ENCODE data around the gene DKKL1. TPM values are rescaled to one million over a fixed set of nuclear protein-coding genes. Genes with fewer than 3 reads are reported as not detected.

DKKL1 gene
- total and polyA plus RNA-seq, 2 experiments from 2014 or later = 0.76 to 2.9 TPM

GRCh38 chr19:49361438-49362047 is 2.1 kb upstream of the DKKL1 start:
- H3K9me2 ChIP-seq (ENCODE audit: insufficient read depth) = no peaks in the 10 kb centered on the region
- H4K20me1 ChIP-seq (replicated peaks; ENCODE audit: insufficient read depth) = no peaks in the 10 kb centered on the region; the same call in 1 of the 2 replicates
- H3K4me1 ChIP-seq (ENCODE audit: insufficient read depth) = peaks cover 5% of the 10 kb centered on the region; the same call in 1 of the 2 replicates
- H3K4me3 ChIP-seq = peak overlapping the region; percentile 99
- H3K9me3 Mint-ChIP-seq = peaks cover 5% of the 10 kb centered on the region; the same call in 1 of the 3 replicates
- DNase-seq (ENCODE audit: low spot score) (peak; percentile 88), ATAC-seq (peak; percentile 30)
- H3K4me2 ChIP-seq = peak overlapping the region; percentile 94
- H3K36me3 ChIP-seq (ENCODE audit: insufficient read depth) = peaks cover 15% of the 10 kb centered on the region; the same call in 1 of the 2 replicates
- peak overlapping the region; percentile 97 for H3K27ac ChIP-seq (ENCODE audit: low read depth)
- peaks cover 36% of the 10 kb centered on the region for H3K79me2 ChIP-seq (replicated peaks; ENCODE audit: insufficient read depth)
- peaks cover 37% of the 10 kb centered on the region for H3K36me3 Mint-ChIP-seq (ENCODE audit: low read depth)
- H3K27me3 Mint-ChIP-seq (ENCODE audit: insufficient read depth, low read depth, poor library complexity) = peaks cover 21% of the 10 kb centered on the region
- peak overlapping the region; percentile 47 for H2AFZ ChIP-seq
- no peaks in the 10 kb centered on the region for H3K27me3 ChIP-seq (ENCODE audit: insufficient read depth)
- TF ChIP-seq ZNF114 (CRISPR knock-in tag; IDR thresholded peaks at IDR 0.05) (no peak), POLR2AphosphoS5 (IDR thresholded peaks at IDR 0.05; ENCODE audit: low read depth) (peak; percentile 56)
- H3F3A ChIP-seq (replicated peaks; ENCODE audit: low read depth) = peaks cover 6% of the 10 kb centered on the region; the same call in 1 of the 2 replicates
- H3K27ac Mint-ChIP-seq = peak overlapping the region; percentile 98; the same call in 1 of the 2 replicates
- peaks cover 16% of the 10 kb centered on the region for H3K4me1 Mint-ChIP-seq
- H3K4me3 Mint-ChIP-seq = no peak overlapping the region; the same call in 2 of the 3 replicates

- Mint-ChIP-seq H3K4me3 (no peak within 1 kb of the TSS; the same call in 2 of the 3 replicates), H3K9me3 (peaks cover 5% of the 10 kb centered on the region; the same call in 1 of the 3 replicates), H3K4me1 (peaks cover 10% of the 10 kb centered on the region), H3K36me3 (ENCODE audit: low read depth) (peaks cover 30% of the 10 kb centered on the region), H3K27ac (peak within 1 kb of the TSS; percentile 98; the same call in 1 of the 2 replicates), H3K27me3 (ENCODE audit: insufficient read depth, low read depth, poor library complexity) (peaks cover 19% of the 10 kb centered on the region)
- Histone ChIP-seq H3K4me3 (peak within 1 kb of the TSS; percentile 99), H3K9me2 (ENCODE audit: insufficient read depth) (no peaks in the 10 kb centered on the region), H3K36me3 (ENCODE audit: insufficient read depth) (peaks cover 15% of the 10 kb centered on the region; the same call in 1 of the 2 replicates), H3F3A (replicated peaks; ENCODE audit: low read depth) (peaks cover 6% of the 10 kb centered on the region; the same call in 1 of the 2 replicates), H3K27ac (ENCODE audit: low read depth) (peak within 1 kb of the TSS; percentile 97), H3K4me2 (peak within 1 kb of the TSS; percentile 94), H4K20me1 (replicated peaks; ENCODE audit: insufficient read depth) (no peaks in the 10 kb centered on the region; the same call in 1 of the 2 replicates), H3K4me1 (ENCODE audit: insufficient read depth) (peaks cover 5% of the 10 kb centered on the region; the same call in 1 of the 2 replicates), H3K27me3 (ENCODE audit: insufficient read depth) (no peaks in the 10 kb centered on the region), H2AFZ (peak within 1 kb of the TSS; percentile 47), H3K79me2 (replicated peaks; ENCODE audit: insufficient read depth) (peaks cover 36% of the 10 kb centered on the region)
- ATAC-seq = peak; percentile 22
- DNase-seq (ENCODE audit: low spot score) = peak; percentile 89
- TF ChIP-seq ZNF331 (CRISPR knock-in tag; IDR thresholded peaks at IDR 0.05; ENCODE audit: low read depth) = no peak
- no peak for TF ChIP-seq EZH2phosphoT487 (IDR thresholded peaks at IDR 0.05; ENCODE audit: unreplicated experiment)
- no peak for TF ChIP-seq NANOG (IDR thresholded peaks at IDR 0.05; ENCODE audit: borderline replicate concordance)
- no peak for TF ChIP-seq EZH2 (IDR thresholded peaks at IDR 0.05; ENCODE audit: low read depth, unreplicated experiment)
- TF ChIP-seq, protein P1, sequence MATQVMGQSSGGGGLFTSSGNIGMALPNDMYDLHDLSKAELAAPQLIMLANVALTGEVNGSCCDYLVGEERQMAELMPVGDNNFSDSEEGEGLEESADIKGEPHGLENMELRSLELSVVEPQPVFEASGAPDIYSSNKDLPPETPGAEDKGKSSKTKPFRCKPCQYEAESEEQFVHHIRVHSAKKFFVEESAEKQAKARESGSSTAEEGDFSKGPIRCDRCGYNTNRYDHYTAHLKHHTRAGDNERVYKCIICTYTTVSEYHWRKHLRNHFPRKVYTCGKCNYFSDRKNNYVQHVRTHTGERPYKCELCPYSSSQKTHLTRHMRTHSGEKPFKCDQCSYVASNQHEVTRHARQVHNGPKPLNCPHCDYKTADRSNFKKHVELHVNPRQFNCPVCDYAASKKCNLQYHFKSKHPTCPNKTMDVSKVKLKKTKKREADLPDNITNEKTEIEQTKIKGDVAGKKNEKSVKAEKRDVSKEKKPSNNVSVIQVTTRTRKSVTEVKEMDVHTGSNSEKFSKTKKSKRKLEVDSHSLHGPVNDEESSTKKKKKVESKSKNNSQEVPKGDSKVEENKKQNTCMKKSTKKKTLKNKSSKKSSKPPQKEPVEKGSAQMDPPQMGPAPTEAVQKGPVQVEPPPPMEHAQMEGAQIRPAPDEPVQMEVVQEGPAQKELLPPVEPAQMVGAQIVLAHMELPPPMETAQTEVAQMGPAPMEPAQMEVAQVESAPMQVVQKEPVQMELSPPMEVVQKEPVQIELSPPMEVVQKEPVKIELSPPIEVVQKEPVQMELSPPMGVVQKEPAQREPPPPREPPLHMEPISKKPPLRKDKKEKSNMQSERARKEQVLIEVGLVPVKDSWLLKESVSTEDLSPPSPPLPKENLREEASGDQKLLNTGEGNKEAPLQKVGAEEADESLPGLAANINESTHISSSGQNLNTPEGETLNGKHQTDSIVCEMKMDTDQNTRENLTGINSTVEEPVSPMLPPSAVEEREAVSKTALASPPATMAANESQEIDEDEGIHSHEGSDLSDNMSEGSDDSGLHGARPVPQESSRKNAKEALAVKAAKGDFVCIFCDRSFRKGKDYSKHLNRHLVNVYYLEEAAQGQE (IDR thresholded peaks at IDR 0.05; ENCODE audit: unreplicated experiment) = no peak
- no peak for TF ChIP-seq ZNF462 (CRISPR knock-in tag; IDR thresholded peaks at IDR 0.05)
Measured at GRCh38 chr19:49362048-49362928, 1.4 kb upstream of the DKKL1 start, which contains the start of gene TEAD2. Gene TEAD2, minus strand, starts transcription at chr19:49362416. Its CDS starts 2,341 bp downstream, at chr19:49360075.

All from GM23338 (cell line).